Measurements from ENCODE around the gene RND2.

- TF ChIP-seq CTCF (IDR thresholded peaks at IDR 0.05) (no peak), EZH2 (IDR thresholded peaks at IDR 0.05; ENCODE audit: borderline replicate concordance, insufficient read depth, low read depth, low read length, poor library complexity, severe bottlenecking) (no peak)
These were observed 9.5 kb upstream of the RND2 start for GRCh38 chr17:43015579-43015978.

Measured in B cell (primary cell).